Natural killer cell (primary cell): Measurements from ENCODE around the gene RASGRF2. TPM values are rescaled to one million over a fixed set of nuclear protein-coding genes. Genes with fewer than 3 reads are reported as not detected.
"Not testable (repeated sequence)": the region's sequence is repeated elsewhere in the genome, so short reads cannot be mapped to it uniquely, and the experiment has no call there.

ENCODE experiments used
- ATAC-seq, 3 donors: fragments of 150-1000 bp in 2 of 3; fragments of 200-7000 bp in 1 of 3; cut with Tn5 transposase; 1 replicate in 1 of 3; 2 replicates in 2 of 3; pipeline ENCODE4 v1.10.0; 2021; ENCODE audit warnings: mild to moderate bottlenecking in 2 of 3, moderate library complexity in 2 of 3
- DNase-seq, 2 donors: peaks; one replicate each; pipeline versions ENCODE4 v3.0.0 to v3.0.0-alpha.2; 2013 to 2021; ENCODE audit warnings: mixed read lengths in 1 of 2
- H3K27ac ChIP-seq: one replicate; pipeline ENCODE4 v1.5.1; 2013; ENCODE audit warnings: mild to moderate bottlenecking, low read length
- H3K27me3 ChIP-seq: one replicate; pipeline ENCODE4 v1.6.1; 2013; ENCODE audit warnings: low read length; ENCODE audit not compliant: control insufficient read depth, insufficient read depth
- H3K36me3 ChIP-seq: one replicate; pipeline ENCODE4 v1.6.1; 2013; ENCODE audit warnings: low read length; ENCODE audit not compliant: control insufficient read depth, insufficient read depth
- H3K4me1 ChIP-seq: one replicate; pipeline ENCODE4 v1.6.1; 2013; ENCODE audit warnings: low read length; ENCODE audit not compliant: control insufficient read depth, insufficient read depth
- H3K4me3 ChIP-seq: one replicate; pipeline ENCODE4 v1.5.1; 2013; ENCODE audit warnings: low read length
- H3K9me3 ChIP-seq: one replicate; pipeline ENCODE4 v1.6.1; 2013; ENCODE audit warnings: low read length; ENCODE audit not compliant: control insufficient read depth, insufficient read depth
- H3K27ac Mint-ChIP-seq, 2 donors: one replicate each; pipeline ENCODE4 v1.8.0; 2022; ENCODE audit warnings: mild to moderate bottlenecking in 2 of 2, mixed read lengths in 2 of 2, moderate library complexity in 1 of 2
- H3K27me3 Mint-ChIP-seq, 2 donors: one replicate each; pipeline ENCODE4 v1.8.0; 2022; ENCODE audit warnings: low read depth in 2 of 2, mixed read lengths in 2 of 2
- H3K36me3 Mint-ChIP-seq: one replicate; pipeline ENCODE4 v1.8.0; 2022; ENCODE audit warnings: mixed read lengths
- H3K4me1 Mint-ChIP-seq, 2 donors: one replicate each; pipeline ENCODE4 v1.8.0; 2022; ENCODE audit warnings: mixed read lengths in 2 of 2
- H3K4me3 Mint-ChIP-seq: one replicate; pipeline ENCODE4 v1.8.0; 2022; ENCODE audit warnings: mild to moderate bottlenecking, moderate library complexity, mixed read lengths
- H3K9me3 Mint-ChIP-seq, 2 donors: one replicate each; pipeline ENCODE4 v1.8.0; 2022; ENCODE audit warnings: mixed read lengths in 2 of 2
- CTCF ChIP-seq: fragments of 200-600 bp; IDR thresholded peaks from one replicate; pipeline ENCODE4 v1.8.0; 2022; ENCODE audit warnings: antibody characterized with exemption
- WGBS: methylation state at CpG from one replicate; pipeline ENCODE4 v1.1.7; 2013; ENCODE audit warnings: missing lambda C conversion rate; ENCODE audit not compliant: insufficient coverage; 5-methylcytosine and 5-hydroxymethylcytosine counted together
- intact Hi-C: fragments of 100-400 bp; cut with micrococcal nuclease; formaldehyde crosslinking; loops from one replicate; pipeline ENCODE4 v1.14.2; 2022
- total RNA-seq, 4 donors: library from RNA; stranded (reverse); fragments of 120-200 nt in 1 of 4; gene quantifications; one replicate each; pipeline versions ENCODE4 v1.2.3 to v1.2.4, GENCODE V29; 2013 to 2022

Gene RASGRF2
- total RNA-seq, 3 donors from 2014 or later (not counting 1 experiment from before 2014, with no cell fraction given), result 5.6 to 10.1 (median 6.1) TPM

- TF ChIP-seq CTCF, result no peak
- Mint-ChIP-seq H3K9me3 (no peaks in the 10 kb centered on the region), H3K27me3 (peaks cover 0 to 5% of the 10 kb centered on the region in 2 donors), H3K27ac (no peak overlapping the region), H3K4me3 (no peak overlapping the region), H3K36me3 (no peaks in the 10 kb centered on the region), H3K4me1 (no peaks in the 10 kb centered on the region)
- Histone ChIP-seq H3K9me3 (no peaks in the 10 kb centered on the region), H3K27ac (no peak overlapping the region), H3K4me1 (peaks cover 3% of the 10 kb centered on the region), H3K27me3 (no peaks in the 10 kb centered on the region), H3K36me3 (no peaks in the 10 kb centered on the region), H3K4me3 (no peak overlapping the region)
- 67% methylated on average over 3 of the region's 3 CpGs for WGBS
- DNase-seq (no peak), ATAC-seq (no peak)
- intact Hi-C loops, result no loop called here
Observed at GRCh38 chr5:81014348-81014747, 54.2 kb downstream of the RASGRF2 start.

- Mint-ChIP-seq H3K4me1 (no peaks in the 10 kb centered on the region), H3K9me3 (no peaks in the 10 kb centered on the region), H3K27me3 (peaks cover 5 to 7% of the 10 kb centered on the region in 2 donors), H3K4me3 (no peak overlapping the region), H3K36me3 (no peaks in the 10 kb centered on the region), H3K27ac (no peak overlapping the region)
- WGBS, result no CpG with 5 or more reads among the region's 1 CpG
- no peaks in the 10 kb centered on the region for H3K27me3 ChIP-seq
- no peaks in the 10 kb centered on the region for H3K36me3 ChIP-seq
- ATAC-seq (no peak), DNase-seq (no peak)
- no peak for TF ChIP-seq CTCF
- H3K27ac ChIP-seq, result no peak overlapping the region
- no peaks in the 10 kb centered on the region for H3K9me3 ChIP-seq
- H3K4me3 ChIP-seq, result no peak overlapping the region
- H3K4me1 ChIP-seq, result peaks cover 3% of the 10 kb centered on the region
- intact Hi-C loops, result no loop called here
Observed at GRCh38 chr5:81016116-81016515, 56.0 kb downstream of the RASGRF2 start.

- H3K27ac Mint-ChIP-seq, result no peak overlapping the region
- ATAC-seq (no peak), DNase-seq (no peak)
- TF ChIP-seq CTCF, result no peak
- H3K36me3 Mint-ChIP-seq, result no peaks in the 10 kb centered on the region
- intact Hi-C loops, result no loop called here
- Histone ChIP-seq H3K36me3 (no peaks in the 10 kb centered on the region), H3K4me1 (peaks cover 8% of the 10 kb centered on the region), H3K9me3 (no peaks in the 10 kb centered on the region), H3K27ac (no peak overlapping the region), H3K27me3 (no peaks in the 10 kb centered on the region), H3K4me3 (no peak overlapping the region)
- 96% methylated on average over 2 of the region's 2 CpGs for WGBS
- H3K4me3 Mint-ChIP-seq, result no peak overlapping the region
- peaks cover 5 to 7% of the 10 kb centered on the region in 2 donors for H3K27me3 Mint-ChIP-seq
- H3K4me1 Mint-ChIP-seq, result peaks cover 8 to 10% of the 10 kb centered on the region in 2 donors
- H3K9me3 Mint-ChIP-seq, result no peaks in the 10 kb centered on the region
Observed at GRCh38 chr5:81017320-81017719, 57.2 kb downstream of the RASGRF2 start.

- H3K4me3 ChIP-seq, intact Hi-C loops: not testable (repeated sequence)
- 95% methylated on average over 5 of the region's 6 CpGs for WGBS
Observed at GRCh38 chr5:81018608-81019007, 58.4 kb downstream of the RASGRF2 start.

More at GRCh38 chr5:81018608-81019007, 58.4 kb downstream of the RASGRF2 start:
- H3K27ac ChIP-seq, H3K9me3 Mint-ChIP-seq, H3K4me3 Mint-ChIP-seq, H3K27me3 ChIP-seq, H3K27me3 Mint-ChIP-seq, H3K27ac Mint-ChIP-seq, DNase-seq, H3K9me3 ChIP-seq, H3K36me3 ChIP-seq, H3K36me3 Mint-ChIP-seq, ATAC-seq: not testable (repeated sequence)
- H3K4me1 Mint-ChIP-seq, result peaks cover 13 to 15% of the 10 kb centered on the region in 2 donors
- H3K4me1 ChIP-seq, result peaks cover 13% of the 10 kb centered on the region
